WERI-Rb-1 (cell line): ENCODE measurements around the gene POGZ.
A peak's percentile ranks its signal among the peaks of the same experiment; 100 is the strongest.

Experiments used
- DNase-seq: peaks from one replicate; pipeline ENCODE4 v3.0.0-alpha.2; 2020
- H3K27ac ChIP-seq: fragments of 250-450 bp; sonication (Bioruptor Pico); 2 replicates; pipeline ENCODE4 v1.5.1; 2020; ENCODE audit warnings: mild to moderate bottlenecking, moderate library complexity
- H3K27me3 ChIP-seq: fragments of 250-450 bp; sonication (Bioruptor Pico); 2 replicates; pipeline ENCODE4 v1.5.1; 2021; ENCODE audit warnings: mild to moderate bottlenecking, low read depth, moderate library complexity; ENCODE audit not compliant: insufficient read depth, severe bottlenecking
- H3K36me3 ChIP-seq: fragments of 250-450 bp; sonication (Bioruptor Pico); 2 replicates; pipeline ENCODE4 v1.5.1; 2020; ENCODE audit warnings: mild to moderate bottlenecking, moderate library complexity
- H3K4me3 ChIP-seq: 2 replicates; pipeline ENCODE4 v1.5.1; 2011; ENCODE audit warnings: low read depth, mild to moderate bottlenecking, control low read depth, low read length
- H3K9me3 ChIP-seq: fragments of 250-450 bp; sonication (Bioruptor Pico); 2 replicates; pipeline ENCODE4 v1.5.1; 2021; ENCODE audit warnings: mild to moderate bottlenecking, moderate library complexity; ENCODE audit not compliant: severe bottlenecking
- TF ChIP-seq, protein P1 (sequence below): IDR thresholded peaks from 2 replicates; pipeline ENCODE4 v1.5.1; 2011; ENCODE audit warnings: low read depth, mild to moderate bottlenecking, control low read depth, inconsistent platforms, low read length

POGZ gene

DNA sequence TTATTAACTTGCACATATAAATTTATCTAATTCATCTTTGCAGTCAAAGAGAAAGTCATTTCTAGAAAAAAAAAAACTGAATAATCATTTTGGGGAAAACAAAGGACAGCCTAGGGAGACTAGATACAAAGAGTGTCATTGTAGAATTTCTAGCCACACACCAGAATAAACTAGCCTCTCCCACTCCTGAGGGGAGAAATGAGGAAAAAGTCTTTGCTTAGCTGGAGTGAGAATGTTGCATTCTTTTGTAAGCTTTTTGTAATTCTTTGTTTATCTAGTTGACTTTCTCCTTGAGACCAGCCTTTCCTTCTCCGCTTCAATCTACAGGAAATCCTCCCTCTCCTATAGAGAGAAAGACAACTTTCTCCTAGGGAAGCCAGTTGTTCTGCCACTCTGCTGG is 36.0 kb upstream of the POGZ start:
- H3K36me3 ChIP-seq = no peaks in the 10 kb centered on the region
- TF ChIP-seq, protein P1, sequence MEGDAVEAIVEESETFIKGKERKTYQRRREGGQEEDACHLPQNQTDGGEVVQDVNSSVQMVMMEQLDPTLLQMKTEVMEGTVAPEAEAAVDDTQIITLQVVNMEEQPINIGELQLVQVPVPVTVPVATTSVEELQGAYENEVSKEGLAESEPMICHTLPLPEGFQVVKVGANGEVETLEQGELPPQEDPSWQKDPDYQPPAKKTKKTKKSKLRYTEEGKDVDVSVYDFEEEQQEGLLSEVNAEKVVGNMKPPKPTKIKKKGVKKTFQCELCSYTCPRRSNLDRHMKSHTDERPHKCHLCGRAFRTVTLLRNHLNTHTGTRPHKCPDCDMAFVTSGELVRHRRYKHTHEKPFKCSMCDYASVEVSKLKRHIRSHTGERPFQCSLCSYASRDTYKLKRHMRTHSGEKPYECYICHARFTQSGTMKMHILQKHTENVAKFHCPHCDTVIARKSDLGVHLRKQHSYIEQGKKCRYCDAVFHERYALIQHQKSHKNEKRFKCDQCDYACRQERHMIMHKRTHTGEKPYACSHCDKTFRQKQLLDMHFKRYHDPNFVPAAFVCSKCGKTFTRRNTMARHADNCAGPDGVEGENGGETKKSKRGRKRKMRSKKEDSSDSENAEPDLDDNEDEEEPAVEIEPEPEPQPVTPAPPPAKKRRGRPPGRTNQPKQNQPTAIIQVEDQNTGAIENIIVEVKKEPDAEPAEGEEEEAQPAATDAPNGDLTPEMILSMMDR = no peak
- H3K27ac ChIP-seq = no peak overlapping the region
- H3K9me3 ChIP-seq = no peaks in the 10 kb centered on the region
- H3K27me3 ChIP-seq = no peaks in the 10 kb centered on the region
- H3K4me3 ChIP-seq = no peak overlapping the region
- DNase-seq = no peak

DNA sequence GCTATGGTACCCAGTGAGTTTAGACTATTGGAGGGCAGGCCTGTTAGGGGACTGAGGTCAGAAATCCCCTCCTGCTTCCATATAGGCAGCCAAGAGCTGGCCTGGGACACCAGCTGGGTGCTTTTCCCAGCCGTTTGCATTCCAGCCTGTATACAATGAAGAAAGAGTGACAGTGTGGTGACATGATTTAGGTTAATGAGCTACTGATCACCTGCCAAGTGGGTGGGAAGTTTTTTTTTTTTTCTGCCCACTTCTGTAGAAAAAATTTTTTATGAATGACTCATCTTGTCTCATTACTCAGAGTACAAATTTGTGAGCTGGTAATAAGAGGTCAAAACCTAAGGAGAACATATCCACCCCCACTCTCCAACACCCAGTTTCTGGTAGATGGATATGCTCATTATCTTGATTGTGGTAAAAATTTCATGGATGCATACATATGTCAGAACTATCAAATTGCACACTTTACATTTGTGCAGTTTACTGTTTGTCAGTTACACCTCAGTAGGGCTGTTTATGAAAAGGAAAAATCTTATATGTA is 35.5 kb upstream of the POGZ start:
- H3K27ac ChIP-seq = no peak overlapping the region
- TF ChIP-seq, protein P1 = no peak
- H3K4me3 ChIP-seq = no peak overlapping the region

DNA sequence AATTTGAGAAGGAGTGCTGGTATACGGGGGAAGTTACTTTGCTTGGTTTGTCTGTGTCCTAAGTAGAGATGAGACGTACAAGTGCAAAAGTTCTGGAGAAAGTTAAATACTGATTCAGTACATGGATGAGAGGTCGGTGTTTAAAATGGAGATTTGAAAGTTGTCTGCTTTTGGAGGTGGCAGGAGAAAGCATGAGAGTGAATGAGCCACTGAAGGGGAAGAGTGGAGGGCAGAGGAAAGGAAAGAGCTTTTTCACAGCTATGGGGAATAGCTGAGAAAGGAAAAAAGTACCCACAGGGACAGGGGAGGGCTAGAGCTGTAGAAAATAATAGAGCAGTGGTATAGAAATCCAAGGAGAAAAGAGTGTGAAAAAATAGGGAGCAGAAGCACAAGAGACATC is 33.7 kb upstream of the POGZ start:
- Histone ChIP-seq H3K9me3 (no peaks in the 10 kb centered on the region), H3K27me3 (no peaks in the 10 kb centered on the region), H3K4me3 (no peak overlapping the region), H3K27ac (no peak overlapping the region), H3K36me3 (no peaks in the 10 kb centered on the region)
- DNase-seq = no peak
- TF ChIP-seq, protein P1 = no peak

More for the DNA sequence above, 35.5 kb upstream of the POGZ start:
- Histone ChIP-seq H3K9me3 (no peaks in the 10 kb centered on the region), H3K36me3 (no peaks in the 10 kb centered on the region), H3K27me3 (no peaks in the 10 kb centered on the region)
- DNase-seq = no peak

DNA sequence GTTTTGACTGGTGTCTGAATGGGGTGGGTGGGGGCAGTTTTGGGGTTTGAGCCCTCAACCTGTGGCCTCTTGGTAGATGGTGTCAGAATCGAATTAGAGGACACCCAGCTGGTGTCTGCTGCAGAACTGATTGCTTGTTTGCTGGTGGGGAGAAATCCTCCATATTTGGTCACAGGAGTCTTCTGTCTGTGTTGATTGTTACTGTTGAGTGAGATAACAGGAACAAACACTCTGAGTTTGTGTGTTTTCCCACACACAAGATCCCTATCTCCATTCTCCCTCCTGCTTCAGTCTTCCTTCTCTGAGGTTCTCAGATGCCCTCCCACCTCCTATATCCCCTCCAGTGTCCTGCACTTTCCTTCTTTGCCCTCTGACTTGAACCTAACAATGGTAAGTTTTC is 32.8 kb upstream of the POGZ start:
- TF ChIP-seq, protein P1 = no peak
- Histone ChIP-seq H3K4me3 (no peak overlapping the region), H3K36me3 (no peaks in the 10 kb centered on the region), H3K27ac (no peak overlapping the region), H3K27me3 (no peaks in the 10 kb centered on the region), H3K9me3 (no peaks in the 10 kb centered on the region)
- DNase-seq = no peak

DNA sequence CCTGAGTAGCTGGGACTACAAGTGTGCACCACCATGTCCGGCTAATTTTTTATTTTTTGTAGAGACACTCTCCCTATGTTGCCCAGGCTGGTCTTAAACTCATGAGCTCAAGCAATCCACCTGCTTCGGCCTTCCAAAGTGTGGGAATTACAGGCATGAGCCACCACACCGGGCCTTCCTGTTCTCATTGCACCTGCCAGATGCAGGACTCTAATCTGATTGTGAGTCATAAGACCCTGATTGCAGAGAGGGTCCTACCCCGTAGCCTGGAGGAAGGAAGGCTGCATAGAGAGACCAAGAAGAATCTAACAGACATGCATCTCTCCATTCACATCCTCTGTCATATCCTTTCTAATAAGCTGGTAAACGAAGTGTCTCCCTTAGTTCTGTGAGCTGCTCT is 32.3 kb upstream of the POGZ start:
- TF ChIP-seq, protein P1 = no peak
- peak; percentile 32 for DNase-seq

DNA sequence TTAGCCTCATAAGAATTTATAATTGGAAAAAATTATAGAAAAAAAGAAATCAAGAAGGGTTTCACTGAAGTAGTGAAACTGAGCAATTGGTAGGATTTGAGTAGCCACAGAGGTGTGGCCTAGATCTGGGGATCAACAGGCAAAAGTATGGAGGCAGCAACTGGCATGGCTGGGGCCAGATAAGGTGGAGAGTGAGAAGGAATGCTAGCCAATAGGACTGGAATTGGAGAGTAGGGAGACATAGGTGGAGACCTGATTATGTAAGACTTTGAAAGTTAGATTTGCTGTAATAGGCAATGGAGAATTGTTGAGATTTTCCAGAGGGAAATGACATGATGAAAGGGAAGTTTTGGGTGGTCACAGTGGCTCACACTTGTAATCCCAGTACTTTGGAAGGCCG is 27.3 kb upstream of the POGZ start:
- no peaks in the 10 kb centered on the region for H3K36me3 ChIP-seq
- TF ChIP-seq, protein P1 = no peak
- peaks cover 9% of the 10 kb centered on the region for H3K9me3 ChIP-seq
- H3K27ac ChIP-seq = no peak overlapping the region
- no peaks in the 10 kb centered on the region for H3K27me3 ChIP-seq
- no peak for DNase-seq
- H3K4me3 ChIP-seq = no peak overlapping the region

More for the DNA sequence above, 32.3 kb upstream of the POGZ start:
- no peak overlapping the region for H3K27ac ChIP-seq
- no peaks in the 10 kb centered on the region for H3K27me3 ChIP-seq
- H3K4me3 ChIP-seq = no peak overlapping the region
- no peaks in the 10 kb centered on the region for H3K9me3 ChIP-seq
- no peaks in the 10 kb centered on the region for H3K36me3 ChIP-seq
